ENCODE results near the gene INPP4B. TPM values are rescaled to one million over a fixed set of nuclear protein-coding genes. Genes with fewer than 3 reads are reported as not detected.
A peak's percentile ranks its signal among the peaks of the same experiment; 100 is the strongest.

The INPP4B gene
- total RNA-seq, 1 donor from 2014 or later, result 10.9 TPM

DNA sequence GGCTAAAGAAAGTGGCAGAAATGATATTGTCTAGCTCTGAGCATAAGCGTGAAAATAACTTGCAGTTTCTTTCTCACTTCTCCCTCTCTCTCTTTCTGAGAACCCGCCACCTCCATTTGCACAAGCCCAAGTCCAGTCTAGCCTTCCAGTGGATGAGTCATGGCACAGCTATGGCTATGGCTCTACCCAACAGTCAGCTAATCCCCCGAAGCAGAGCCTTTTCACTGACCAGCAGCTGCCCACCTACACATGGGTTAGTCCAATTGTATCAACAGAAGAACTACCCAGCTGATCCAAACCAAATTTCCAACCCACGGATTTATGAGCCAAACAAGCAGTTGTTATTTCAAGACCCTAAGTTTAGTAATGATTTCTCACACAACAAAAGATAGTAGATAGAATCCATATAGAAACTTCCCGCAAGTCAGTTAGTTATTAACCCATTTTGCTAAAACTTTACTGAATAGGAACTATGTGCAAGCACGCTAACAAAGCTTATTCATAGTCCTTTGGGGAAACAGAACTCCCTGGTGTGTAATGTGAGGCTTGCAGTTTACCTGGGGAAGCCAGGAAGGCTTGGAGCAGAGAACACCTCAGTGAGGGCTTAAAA lies 282.3 kb downstream of the INPP4B start:
- DNase-seq (ENCODE audit: low read depth), result peak; percentile 77
- Histone ChIP-seq H3K27me3 (ENCODE audit: control insufficient read depth, insufficient read depth, low read length) (no peaks in the 10 kb centered on the region), H3K4me3 (ENCODE audit: low read depth, low read length) (no peak overlapping the region), H3K36me3 (ENCODE audit: control insufficient read depth, insufficient read depth, low read length) (no peaks in the 10 kb centered on the region)
- TF ChIP-seq, protein P1, sequence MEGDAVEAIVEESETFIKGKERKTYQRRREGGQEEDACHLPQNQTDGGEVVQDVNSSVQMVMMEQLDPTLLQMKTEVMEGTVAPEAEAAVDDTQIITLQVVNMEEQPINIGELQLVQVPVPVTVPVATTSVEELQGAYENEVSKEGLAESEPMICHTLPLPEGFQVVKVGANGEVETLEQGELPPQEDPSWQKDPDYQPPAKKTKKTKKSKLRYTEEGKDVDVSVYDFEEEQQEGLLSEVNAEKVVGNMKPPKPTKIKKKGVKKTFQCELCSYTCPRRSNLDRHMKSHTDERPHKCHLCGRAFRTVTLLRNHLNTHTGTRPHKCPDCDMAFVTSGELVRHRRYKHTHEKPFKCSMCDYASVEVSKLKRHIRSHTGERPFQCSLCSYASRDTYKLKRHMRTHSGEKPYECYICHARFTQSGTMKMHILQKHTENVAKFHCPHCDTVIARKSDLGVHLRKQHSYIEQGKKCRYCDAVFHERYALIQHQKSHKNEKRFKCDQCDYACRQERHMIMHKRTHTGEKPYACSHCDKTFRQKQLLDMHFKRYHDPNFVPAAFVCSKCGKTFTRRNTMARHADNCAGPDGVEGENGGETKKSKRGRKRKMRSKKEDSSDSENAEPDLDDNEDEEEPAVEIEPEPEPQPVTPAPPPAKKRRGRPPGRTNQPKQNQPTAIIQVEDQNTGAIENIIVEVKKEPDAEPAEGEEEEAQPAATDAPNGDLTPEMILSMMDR (IDR thresholded peaks at IDR 0.05; ENCODE audit: insufficient read depth, low read length, poor library complexity, severe bottlenecking), result no peak

GRCh38 chr4:142559986-142560385 lies 286.1 kb downstream of the INPP4B start:
- no peak for DNase-seq (ENCODE audit: low read depth)
- TF ChIP-seq, protein P1 (IDR thresholded peaks at IDR 0.05; ENCODE audit: insufficient read depth, low read length, poor library complexity, severe bottlenecking), result no peak
- no peaks in the 10 kb centered on the region for H3K27me3 ChIP-seq (ENCODE audit: control insufficient read depth, insufficient read depth, low read length)
- H3K4me3 ChIP-seq (ENCODE audit: low read depth, low read length), result no peak overlapping the region
- H3K36me3 ChIP-seq (ENCODE audit: control insufficient read depth, insufficient read depth, low read length), result no peaks in the 10 kb centered on the region

DNA sequence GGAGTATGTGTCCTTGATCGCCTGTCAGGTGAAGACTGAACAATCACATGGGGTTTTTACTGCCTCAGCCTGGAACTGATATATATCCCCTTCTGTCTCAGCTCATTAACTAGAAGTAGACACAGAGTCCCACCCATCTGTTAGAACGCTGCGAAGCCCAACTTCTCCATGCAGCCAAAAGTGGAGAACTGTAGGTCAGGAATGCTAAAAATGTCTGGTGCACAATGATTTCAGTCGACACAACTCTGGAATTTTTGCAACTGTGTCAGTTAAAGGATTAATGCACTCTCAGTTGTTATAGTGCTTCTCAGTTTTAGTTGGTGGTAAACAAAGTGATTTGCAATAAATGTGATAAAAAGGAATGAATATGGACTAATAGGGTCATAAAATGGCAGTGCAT lies 287.2 kb downstream of the INPP4B start:
- no peaks in the 10 kb centered on the region for H3K27me3 ChIP-seq (ENCODE audit: control insufficient read depth, insufficient read depth, low read length)
- H3K36me3 ChIP-seq (ENCODE audit: control insufficient read depth, insufficient read depth, low read length), result no peaks in the 10 kb centered on the region
- no peak for DNase-seq (ENCODE audit: low read depth)
- TF ChIP-seq, protein P1 (IDR thresholded peaks at IDR 0.05; ENCODE audit: insufficient read depth, low read length, poor library complexity, severe bottlenecking), result no peak
- no peak overlapping the region for H3K4me3 ChIP-seq (ENCODE audit: low read depth, low read length)

DNA sequence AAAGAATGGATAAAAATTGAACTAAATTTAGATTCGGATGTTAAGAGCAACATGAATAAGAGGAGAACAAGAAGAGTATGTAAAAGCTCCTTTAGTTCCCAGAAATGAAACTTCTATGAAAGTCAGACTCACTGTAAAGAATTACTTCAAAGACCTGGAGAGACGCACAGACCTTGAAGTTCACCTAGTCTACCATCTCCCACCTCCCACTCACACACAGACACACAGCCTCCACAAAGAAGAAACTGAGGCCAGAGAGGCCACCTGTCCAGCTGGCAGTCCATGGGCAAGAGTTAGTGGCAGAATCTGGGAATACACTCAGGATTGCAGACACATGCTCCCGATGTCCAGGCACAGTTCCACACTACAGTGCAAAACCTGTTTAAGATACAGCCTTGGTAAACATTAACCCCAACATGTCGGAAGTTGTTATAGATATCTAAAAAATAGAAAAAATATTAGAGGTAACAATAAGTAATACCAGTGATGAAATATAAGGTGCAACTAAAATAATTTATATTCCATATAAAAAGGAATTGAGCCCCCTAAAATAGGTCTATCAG lies 288.8 kb downstream of the INPP4B start:
- Histone ChIP-seq H3K36me3 (ENCODE audit: control insufficient read depth, insufficient read depth, low read length) (no peaks in the 10 kb centered on the region), H3K4me3 (ENCODE audit: low read depth, low read length) (no peak overlapping the region), H3K27me3 (ENCODE audit: control insufficient read depth, insufficient read depth, low read length) (no peaks in the 10 kb centered on the region)
- TF ChIP-seq, protein P1 (IDR thresholded peaks at IDR 0.05; ENCODE audit: insufficient read depth, low read length, poor library complexity, severe bottlenecking), result no peak
- no peak for DNase-seq (ENCODE audit: low read depth)

DNA sequence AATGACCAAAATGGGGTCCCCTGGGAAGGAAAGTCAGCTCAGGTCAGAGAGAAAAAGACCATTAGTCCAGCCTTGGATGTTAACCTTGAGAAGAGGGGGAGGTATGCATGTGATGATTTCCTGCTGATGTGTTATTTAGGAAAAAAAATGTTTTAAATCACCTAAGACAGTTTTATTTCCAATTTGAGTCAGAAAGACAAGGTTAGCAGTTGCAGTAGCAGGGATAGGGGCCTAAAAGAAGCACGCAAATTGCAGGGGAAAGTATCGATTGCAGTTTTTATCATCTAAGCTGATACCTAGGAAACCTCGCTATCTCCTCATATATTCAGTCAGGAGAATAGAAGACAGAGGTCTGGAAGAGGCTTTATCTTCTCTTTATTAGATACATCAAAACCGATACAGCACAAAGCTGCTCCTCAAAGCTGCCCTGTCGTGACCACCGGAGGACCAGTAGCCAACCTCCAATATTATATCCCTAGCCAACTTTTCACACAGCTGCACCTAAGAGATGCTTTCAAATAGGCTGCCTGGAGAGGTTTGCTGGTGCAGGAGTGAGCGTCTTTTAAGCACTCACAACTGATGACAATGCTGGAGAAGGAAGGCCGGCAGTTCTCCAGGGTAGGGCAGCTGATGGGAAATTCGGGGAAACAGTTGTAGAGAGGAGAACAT lies 289.4 kb downstream of the INPP4B start:
- Histone ChIP-seq H3K4me3 (ENCODE audit: low read depth, low read length) (no peak overlapping the region), H3K36me3 (ENCODE audit: control insufficient read depth, insufficient read depth, low read length) (no peaks in the 10 kb centered on the region), H3K27me3 (ENCODE audit: control insufficient read depth, insufficient read depth, low read length) (no peaks in the 10 kb centered on the region)
- TF ChIP-seq, protein P1 (IDR thresholded peaks at IDR 0.05; ENCODE audit: insufficient read depth, low read length, poor library complexity, severe bottlenecking), result no peak
- DNase-seq (ENCODE audit: low read depth), result no peak
